Measurements from ENCODE around the gene TNS3. TPM values are rescaled to one million over a fixed set of nuclear protein-coding genes. Genes with fewer than 3 reads are reported as not detected.
A peak's percentile ranks its signal among the peaks of the same experiment; 100 is the strongest.
"Not testable (repeated sequence)": the region's sequence is repeated elsewhere in the genome, so short reads cannot be mapped to it uniquely, and the experiment has no call there.

The TNS3 gene
- total RNA-seq, 4 donors from 2014 or later, result 70.9 to 112 (median 98.6) TPM

GRCh38 chr7:47591655-47592572, 10.0 kb upstream of the TNS3 start:
- peak; percentile 61 for ATAC-seq (ENCODE audit: low FRiP score)
- DNase-seq (ENCODE audit: low spot score), result no peak
- TF ChIP-seq CTCF (IDR thresholded peaks at IDR 0.05), result no peak

- no peak for DNase-seq (ENCODE audit: low spot score)
- peak; percentile 27 for ATAC-seq (ENCODE audit: low FRiP score)
- no peak for TF ChIP-seq CTCF (IDR thresholded peaks at IDR 0.05)
Observed at GRCh38 chr7:47591089-47591654, 9.3 kb upstream of the TNS3 start.

- not testable (repeated sequence) for DNase-seq (ENCODE audit: low spot score)
Observed at GRCh38 chr7:47590215-47590614, 8.3 kb upstream of the TNS3 start.

GRCh38 chr7:47588704-47589225, 6.9 kb upstream of the TNS3 start:
- no peak for TF ChIP-seq CTCF (IDR thresholded peaks at IDR 0.05)
- no peak for ATAC-seq (ENCODE audit: low FRiP score)

More at GRCh38 chr7:47590215-47590614, 8.3 kb upstream of the TNS3 start:
- ATAC-seq (ENCODE audit: low FRiP score), result not testable (repeated sequence)

GRCh38 chr7:47587976-47588375, 6.1 kb upstream of the TNS3 start:
- ATAC-seq (ENCODE audit: low FRiP score) (no peak), DNase-seq (ENCODE audit: low spot score) (no peak)
- TF ChIP-seq CTCF (IDR thresholded peaks at IDR 0.05), result no peak

More at GRCh38 chr7:47588704-47589225, 6.9 kb upstream of the TNS3 start:
- no peak for DNase-seq (ENCODE audit: low spot score)

- DNase-seq (ENCODE audit: low spot score) (no peak), ATAC-seq (ENCODE audit: low FRiP score) (no peak)
- no peak for TF ChIP-seq CTCF (IDR thresholded peaks at IDR 0.05)
Observed at GRCh38 chr7:47587351-47587750, 5.4 kb upstream of the TNS3 start.

GRCh38 chr7:47586925-47587324, 5.0 kb upstream of the TNS3 start:
- DNase-seq (ENCODE audit: low spot score), result no peak
- TF ChIP-seq CTCF (IDR thresholded peaks at IDR 0.05), result no peak

GRCh38 chr7:47586161-47586670, 4.3 kb upstream of the TNS3 start:
- not testable (repeated sequence) for ATAC-seq (ENCODE audit: low FRiP score); DNase-seq (ENCODE audit: low spot score)

More at GRCh38 chr7:47586925-47587324, 5.0 kb upstream of the TNS3 start:
- no peak for ATAC-seq (ENCODE audit: low FRiP score)

Measured in omental fat pad (tissue), 4 donors.